ENCODE results near the gene TMPRSS3.

- no peak for TF ChIP-seq POLR2AphosphoS5 (IDR thresholded peaks at IDR 0.05)
- TF ChIP-seq CTCF (IDR thresholded peaks at IDR 0.05 in 8 of 11, conservative IDR thresholded peaks at IDR 0.05 in 3 of 11) = no peak
- TF ChIP-seq POLR2A (IDR thresholded peaks at IDR 0.05) = no peak
Observed at GRCh38 chr21:42396799-42397745, 1.2 kb upstream of the TMPRSS3 start.

All from spleen (tissue), 7 donors.